ENCODE data around the gene TNFRSF19.

GRCh38 chr13:23570099-23570920, at the start of gene TNFRSF19:
- TF ChIP-seq EZH2 (IDR thresholded peaks at IDR 0.05; ENCODE audit: borderline replicate concordance) (no peak), CTCF (IDR thresholded peaks at IDR 0.05; ENCODE audit: poor library complexity) (no peak)
